Measurements from ENCODE around the gene PIK3R5.

The PIK3R5 gene

DNA sequence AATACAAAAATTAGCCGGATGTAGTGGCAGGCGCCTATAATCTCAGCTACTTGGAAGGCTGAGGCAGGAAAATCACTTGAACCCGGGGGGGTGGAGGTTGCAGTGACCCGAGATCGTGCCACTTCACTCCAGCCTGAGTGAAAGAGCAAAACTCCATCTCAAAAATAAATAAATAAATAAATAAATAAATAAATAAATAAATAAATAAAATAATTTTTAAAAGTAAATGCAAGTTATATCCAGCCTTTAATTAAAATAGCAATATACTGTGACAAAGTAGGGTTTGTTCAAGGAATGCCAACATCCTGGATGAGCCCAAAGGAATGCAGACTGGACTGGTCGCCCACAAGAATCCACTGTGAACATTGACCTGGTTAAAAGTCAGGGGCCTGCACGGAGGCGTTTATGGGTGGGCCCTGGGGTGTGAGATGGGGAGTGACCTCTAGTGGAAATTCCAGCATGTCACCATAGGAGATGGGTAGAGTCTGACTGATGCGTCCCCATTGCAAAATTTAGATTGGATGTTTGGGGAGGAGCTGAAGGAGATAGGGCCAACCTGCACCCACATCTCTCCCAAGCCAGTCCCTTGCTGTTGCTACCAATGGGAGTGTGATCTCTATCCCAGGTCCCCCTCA lies 9.7 kb upstream of the PIK3R5 start:
- no peaks in the 10 kb centered on the region for H3K27me3 ChIP-seq
- H3K4me2 ChIP-seq = no peak overlapping the region
- no peaks in the 10 kb centered on the region for H3K4me1 ChIP-seq
- H3K36me3 ChIP-seq = no peaks in the 10 kb centered on the region
- H3K9me3 ChIP-seq (replicated peaks in 1 of 11) = peaks cover 0 to 13% (median 6%) of the 10 kb centered on the region in 11 experiments; a peak in 11 of 22 replicates
- TF ChIP-seq Cebpa-rat (IDR thresholded peaks at IDR 0.05) = no peak
- H3K4me3 ChIP-seq = no peak overlapping the region
- H3K9ac ChIP-seq = no peak overlapping the region
- H3K27ac ChIP-seq = no peak overlapping the region
- no peaks in the 10 kb centered on the region for H4K20me1 ChIP-seq

DNA sequence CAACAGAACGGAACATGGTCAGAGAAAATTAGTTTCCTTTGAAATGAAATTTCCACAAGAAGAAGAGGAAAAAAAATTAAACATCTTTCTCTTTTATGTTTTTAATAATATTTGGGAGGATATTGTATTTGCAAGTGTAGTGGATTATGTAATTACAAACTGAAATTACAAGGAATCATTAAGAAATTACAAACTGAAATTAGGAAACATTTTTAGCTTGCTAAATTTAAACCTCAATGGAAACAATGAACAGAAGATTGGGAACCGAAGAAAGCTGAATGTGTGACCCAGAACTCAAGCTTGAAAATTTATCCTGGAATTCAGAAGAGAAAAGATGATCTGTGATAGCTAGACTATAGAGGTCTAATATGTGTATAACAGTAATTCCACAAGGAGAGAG lies 4.4 kb upstream of the PIK3R5 start:
- H3K4me2 ChIP-seq = no peak overlapping the region
- H3K4me1 ChIP-seq = peaks cover 15 to 26% (median 22%) of the 10 kb centered on the region in 10 experiments
- H3K9me3 ChIP-seq (replicated peaks in 1 of 11) = peaks cover 5 to 27% (median 13%) of the 10 kb centered on the region in 11 experiments; a peak in 16 of 22 replicates
- TF ChIP-seq Cebpa-rat (IDR thresholded peaks at IDR 0.05) = no peak
- H4K20me1 ChIP-seq = no peaks in the 10 kb centered on the region
- H3K36me3 ChIP-seq = no peaks in the 10 kb centered on the region
- no peak overlapping the region for H3K4me3 ChIP-seq
- H3K27me3 ChIP-seq = no peaks in the 10 kb centered on the region
- no peak overlapping the region for H3K27ac ChIP-seq
- no peak overlapping the region for H3K9ac ChIP-seq

DNA sequence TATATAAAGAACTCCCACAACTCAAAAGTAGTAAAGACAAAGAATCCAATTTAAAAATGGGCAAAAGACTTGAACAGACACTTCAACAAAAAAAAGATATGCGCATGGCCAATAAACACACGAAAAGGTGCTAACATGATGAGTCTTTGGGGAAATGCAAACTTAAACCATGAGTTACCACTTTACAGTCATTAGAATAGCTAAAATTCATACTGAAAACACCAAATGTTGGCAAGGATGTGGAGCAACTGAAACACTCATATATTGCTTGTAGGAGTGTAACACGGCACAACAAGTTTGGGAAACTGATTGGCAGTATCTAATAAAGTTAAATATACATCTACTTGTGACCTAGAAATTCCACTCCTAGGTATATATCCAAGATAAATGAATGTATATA lies 3.0 kb upstream of the PIK3R5 start:
- H3K4me3 ChIP-seq = no peak overlapping the region
- H3K9me3 ChIP-seq (replicated peaks in 1 of 11) = peaks cover 5 to 27% (median 13%) of the 10 kb centered on the region in 11 experiments; a peak in 16 of 22 replicates
- no peak overlapping the region for H3K9ac ChIP-seq
- H3K4me1 ChIP-seq = peaks cover 29 to 39% (median 35%) of the 10 kb centered on the region in 10 experiments
- H3K27ac ChIP-seq = no peak overlapping the region
- no peak for TF ChIP-seq Cebpa-rat (IDR thresholded peaks at IDR 0.05)
- H3K4me2 ChIP-seq = peak overlapping the region in 2 of 11 experiments; percentile 93 to 96; a peak in 4 of 22 replicates
- no peaks in the 10 kb centered on the region for H3K36me3 ChIP-seq
- H3K27me3 ChIP-seq = no peaks in the 10 kb centered on the region
- H4K20me1 ChIP-seq = peaks cover 2 to 12% (median 11%) of the 10 kb centered on the region in 11 experiments; a peak in 18 of 22 replicates

DNA sequence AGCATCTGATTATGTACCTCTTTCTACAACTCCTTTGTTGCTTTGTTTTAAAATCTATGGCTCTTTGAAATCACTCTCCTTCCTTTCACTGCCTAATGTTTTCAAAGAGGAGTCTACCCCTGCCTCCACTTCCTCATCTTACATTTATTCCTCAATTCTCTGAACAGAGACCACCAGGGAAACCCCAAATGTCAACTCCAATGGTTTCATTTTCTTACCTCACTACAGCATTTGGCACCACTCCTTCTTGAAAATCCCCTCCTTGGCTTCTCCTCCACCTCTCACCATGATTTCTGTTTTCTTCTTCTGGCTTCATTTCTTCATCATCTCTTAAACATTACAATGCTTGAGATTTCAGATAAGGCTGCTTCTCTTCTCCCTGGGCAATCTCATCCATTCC lies 2.4 kb upstream of the PIK3R5 start:
- no peak for TF ChIP-seq Cebpa-rat (IDR thresholded peaks at IDR 0.05)
- no peak overlapping the region for H3K4me3 ChIP-seq
- peaks cover 5 to 27% (median 13%) of the 10 kb centered on the region in 11 experiments; a peak in 16 of 22 replicates for H3K9me3 ChIP-seq (replicated peaks in 1 of 11)

DNA sequence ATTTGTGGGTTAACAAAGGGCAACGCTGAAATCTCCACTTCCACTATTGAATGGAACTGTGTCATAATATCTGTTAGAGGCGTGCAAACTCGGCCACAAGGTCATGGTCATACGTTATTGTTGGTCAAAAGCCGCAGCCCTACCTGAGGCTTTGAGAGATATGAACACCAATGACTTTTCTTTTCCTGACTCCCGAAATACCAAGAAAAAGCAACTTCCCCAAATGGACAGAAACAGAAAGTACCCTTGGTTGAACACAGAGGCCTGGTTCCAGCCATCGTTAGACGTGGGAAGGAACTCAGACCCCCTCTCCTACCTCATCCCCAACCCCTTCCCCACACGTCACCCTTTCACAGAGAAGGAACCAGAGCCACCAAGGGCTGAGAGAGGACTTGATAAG lies 1.4 kb upstream of the PIK3R5 start:
- Histone ChIP-seq H3K27me3 (no peaks in the 10 kb centered on the region), H3K36me3 (peaks cover 0 to 14% (median 1%) of the 10 kb centered on the region in 11 experiments; a peak in 8 of 22 replicates), H3K4me3 (peak overlapping the region in 6 of 10 experiments; percentile 83 to 97 (median 92); a peak in 8 of 20 replicates), H3K4me1 (peaks cover 43 to 53% (median 50%) of the 10 kb centered on the region in 10 experiments), H3K4me2 (peak overlapping the region; percentile 92 to 98 (median 95); a peak in 21 of 22 replicates), H3K9ac (peak overlapping the region in 7 of 11 experiments; percentile 40 to 94 (median 88); a peak in 8 of 22 replicates), H3K9me3 (replicated peaks in 1 of 11) (peaks cover 5 to 27% (median 13%) of the 10 kb centered on the region in 11 experiments; a peak in 16 of 22 replicates), H4K20me1 (peaks cover 14 to 28% (median 25%) of the 10 kb centered on the region in 11 experiments; a peak in 20 of 22 replicates), H3K27ac (peak overlapping the region in 10 of 11 experiments; percentile 86 to 98 (median 93); a peak in 17 of 22 replicates)
- no peak for TF ChIP-seq Cebpa-rat (IDR thresholded peaks at IDR 0.05)

More for the DNA sequence above, 2.4 kb upstream of the PIK3R5 start:
- Histone ChIP-seq H3K36me3 (peaks cover 0 to 6% (median 0%) of the 10 kb centered on the region in 11 experiments; a peak in 2 of 22 replicates), H3K9ac (peak overlapping the region in 1 of 11 experiments; percentile 27; a peak in 1 of 22 replicates), H3K27ac (peak overlapping the region in 5 of 11 experiments; percentile 95 to 98 (median 97); a peak in 5 of 22 replicates), H3K27me3 (no peaks in the 10 kb centered on the region), H4K20me1 (peaks cover 9 to 19% (median 17%) of the 10 kb centered on the region in 11 experiments; a peak in 20 of 22 replicates), H3K4me1 (peaks cover 35 to 45% (median 41%) of the 10 kb centered on the region in 10 experiments), H3K4me2 (peak overlapping the region in 8 of 11 experiments; percentile 92 to 98 (median 96); a peak in 13 of 22 replicates)

DNA sequence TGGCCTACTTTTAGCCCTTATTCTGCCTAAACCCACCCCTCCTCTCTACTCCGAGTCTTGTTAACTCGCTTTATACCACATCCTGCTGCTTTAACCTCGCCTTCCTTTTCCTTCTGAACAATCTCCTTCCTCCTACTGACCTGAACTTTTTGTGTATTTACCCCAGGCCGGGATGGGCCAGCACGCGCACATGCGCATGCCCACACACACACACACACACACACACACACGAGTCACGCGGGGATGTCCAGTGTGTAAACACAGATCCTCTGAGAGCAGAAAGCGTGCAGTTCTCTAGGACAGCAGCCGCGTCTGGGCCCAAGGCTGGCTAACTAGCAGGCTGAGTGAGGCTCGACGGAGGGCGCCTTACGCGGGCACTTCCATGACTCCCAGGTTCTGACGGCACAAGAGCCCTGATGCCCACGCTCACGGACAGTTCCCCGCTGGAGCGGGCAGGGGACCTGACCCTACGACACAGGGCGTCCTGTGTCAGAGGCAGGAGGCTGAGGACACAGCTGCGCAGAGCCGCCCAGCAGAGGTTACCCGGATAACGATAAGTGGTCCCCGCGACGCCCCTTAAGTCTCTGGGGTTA lies 610 bp downstream of the PIK3R5 start:
- Histone ChIP-seq H4K20me1 (peaks cover 17 to 48% (median 43%) of the 10 kb centered on the region in 11 experiments; a peak in 20 of 22 replicates), H3K4me2 (peak overlapping the region; percentile 92 to 99 (median 96)), H3K9ac (peak overlapping the region; percentile 81 to 95 (median 88)), H3K4me1 (peaks cover 55 to 73% (median 68%) of the 10 kb centered on the region in 10 experiments), H3K9me3 (replicated peaks in 1 of 11) (peaks cover 0 to 21% (median 9%) of the 10 kb centered on the region in 11 experiments; a peak in 10 of 22 replicates), H3K27me3 (no peaks in the 10 kb centered on the region), H3K4me3 (peak overlapping the region; percentile 67 to 97 (median 86)), H3K36me3 (peaks cover 0 to 32% (median 7%) of the 10 kb centered on the region in 11 experiments; a peak in 10 of 22 replicates), H3K27ac (peak overlapping the region; percentile 86 to 98 (median 91))
- TF ChIP-seq Cebpa-rat (IDR thresholded peaks at IDR 0.05) = no peak

DNA sequence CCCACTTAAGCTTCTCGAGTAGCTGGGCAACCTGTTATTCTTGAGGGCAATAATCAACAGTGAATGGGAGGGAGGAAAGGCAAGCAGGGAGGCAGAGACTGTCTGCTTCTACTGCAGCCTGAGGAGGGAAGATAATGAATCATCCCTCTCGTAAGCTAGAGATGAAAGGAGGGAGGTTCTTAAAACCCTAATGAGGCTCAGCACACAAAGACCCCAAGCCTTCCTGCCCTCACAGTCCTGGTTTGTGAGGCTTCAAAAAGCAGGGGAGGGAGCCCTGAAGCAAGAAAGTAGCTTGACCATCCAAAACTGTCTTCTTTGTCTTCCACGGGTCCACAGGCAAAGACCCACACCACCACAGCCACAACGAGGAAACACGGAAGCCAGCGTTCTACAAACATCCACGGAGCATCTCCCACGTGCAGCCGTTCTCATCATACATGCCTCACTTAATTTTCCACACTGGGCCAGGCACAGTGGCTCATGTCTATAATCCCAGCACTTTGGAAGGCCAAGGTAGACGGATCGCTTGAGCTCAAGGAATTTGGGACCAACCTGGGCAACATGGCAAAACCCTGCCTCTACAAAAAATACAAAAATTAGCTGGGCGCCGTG lies 1.8 kb downstream of the PIK3R5 start:
- H3K9ac ChIP-seq = peak overlapping the region in 9 of 11 experiments; percentile 4 to 95 (median 89); a peak in 13 of 22 replicates
- peak overlapping the region in 9 of 11 experiments; percentile 35 to 98 (median 90); a peak in 14 of 22 replicates for H3K27ac ChIP-seq

DNA sequence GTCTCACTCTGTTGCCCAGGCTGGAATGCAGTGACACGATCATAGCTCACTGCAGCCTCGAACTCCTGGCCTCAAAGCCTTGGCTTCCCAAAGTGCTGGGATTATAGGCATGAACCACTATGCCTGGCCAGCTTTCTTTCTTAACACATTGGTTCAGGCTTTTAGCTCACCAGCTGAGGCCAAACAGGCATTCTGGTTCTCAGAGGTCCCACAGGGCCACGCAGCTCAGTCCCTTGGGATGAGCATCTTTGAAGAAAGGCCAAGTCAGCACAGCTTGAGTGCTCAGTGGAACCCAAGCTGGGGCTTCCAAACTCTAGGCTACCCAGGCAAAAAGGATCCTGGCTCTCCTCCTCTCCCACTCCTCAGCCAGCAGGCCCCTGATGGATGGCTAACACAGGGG lies 2.5 kb downstream of the PIK3R5 start:
- H3K4me3 ChIP-seq = peak overlapping the region in 7 of 10 experiments; percentile 80 to 97 (median 90); a peak in 12 of 20 replicates
- peaks cover 74 to 91% (median 84%) of the 10 kb centered on the region in 10 experiments for H3K4me1 ChIP-seq
- H3K9ac ChIP-seq = peak overlapping the region in 9 of 11 experiments; percentile 3 to 95 (median 89); a peak in 13 of 22 replicates
- peak overlapping the region in 8 of 11 experiments; percentile 2 to 97 (median 72); a peak in 7 of 22 replicates for H3K27ac ChIP-seq
- H4K20me1 ChIP-seq = peaks cover 21 to 67% (median 50%) of the 10 kb centered on the region in 11 experiments; a peak in 20 of 22 replicates
- peaks cover 0 to 47% (median 7%) of the 10 kb centered on the region in 11 experiments; a peak in 10 of 22 replicates for H3K36me3 ChIP-seq
- H3K27me3 ChIP-seq = no peaks in the 10 kb centered on the region
- peak overlapping the region; percentile 92 to 99 (median 96) for H3K4me2 ChIP-seq
- H3K9me3 ChIP-seq (replicated peaks in 1 of 11) = peaks cover 0 to 15% (median 2%) of the 10 kb centered on the region in 11 experiments; a peak in 9 of 22 replicates
- no peak for TF ChIP-seq Cebpa-rat (IDR thresholded peaks at IDR 0.05)

More for the DNA sequence above, 1.8 kb downstream of the PIK3R5 start:
- peaks cover 66 to 84% (median 80%) of the 10 kb centered on the region in 10 experiments for H3K4me1 ChIP-seq
- peak overlapping the region in 8 of 10 experiments; percentile 80 to 97 (median 90); a peak in 14 of 20 replicates for H3K4me3 ChIP-seq
- TF ChIP-seq Cebpa-rat (IDR thresholded peaks at IDR 0.05) = no peak
- H3K27me3 ChIP-seq = no peaks in the 10 kb centered on the region
- H4K20me1 ChIP-seq = peaks cover 21 to 60% (median 49%) of the 10 kb centered on the region in 11 experiments; a peak in 20 of 22 replicates
- peaks cover 0 to 42% (median 7%) of the 10 kb centered on the region in 11 experiments; a peak in 10 of 22 replicates for H3K36me3 ChIP-seq
- H3K9me3 ChIP-seq (replicated peaks in 1 of 11) = peaks cover 0 to 21% (median 9%) of the 10 kb centered on the region in 11 experiments; a peak in 10 of 22 replicates
- H3K4me2 ChIP-seq = peak overlapping the region; percentile 92 to 99 (median 96)

Data from BLaER1 treated with 17β-estradiol and CSF1 and Interleukin-3, amounts not matched to agents 10 nM and 100 nM (cell line).